Activated CD4-positive, alpha-beta T cell treated with anti-CD3 and anti-CD28 coated beads for 36 hours (primary cell): ENCODE measurements around the gene NOTCH2. TPM values are rescaled to one million over a fixed set of nuclear protein-coding genes. Genes with fewer than 3 reads are reported as not detected.
A peak's percentile ranks its signal among the peaks of the same experiment; 100 is the strongest.
"Not testable (repeated sequence)": the region's sequence is repeated elsewhere in the genome, so short reads cannot be mapped to it uniquely, and the experiment has no call there.

Experiments
- ATAC-seq: fragments of 200-7000 bp; cut with Tn5 transposase; one replicate; pipeline ENCODE4 v1.10.0; 2021; ENCODE audit warnings: mild to moderate bottlenecking, moderate library complexity
- CTCF ChIA-PET: fragments of 350-600 bp; sonication (Branson Sonifier 250); formaldehyde crosslinking; loops from one replicate; lab custom pipeline; 2021; ENCODE audit warnings: antibody characterized with exemption; lab: Charles Lee
- POLR2A ChIA-PET: fragments of 350-600 bp; sonication (Branson Sonifier 250); formaldehyde crosslinking; loops from one replicate; lab custom pipeline; 2021; ENCODE audit warnings: antibody characterized with exemption, inconsistent platforms; lab: Charles Lee
- DNase-seq: peaks from one replicate; pipeline ENCODE4 v3.0.0-alpha.2; 2020
- H3K27ac Mint-ChIP-seq: one replicate; pipeline ENCODE4 v1.8.0; 2021; ENCODE audit warnings: mixed read lengths
- H3K27me3 Mint-ChIP-seq: one replicate; pipeline ENCODE4 v1.8.0; 2021; ENCODE audit warnings: mixed read lengths
- H3K36me3 Mint-ChIP-seq: one replicate; pipeline ENCODE4 v1.8.0; 2021; ENCODE audit warnings: low read depth, mixed read lengths
- H3K4me1 Mint-ChIP-seq: one replicate; pipeline ENCODE4 v1.8.0; 2021; ENCODE audit warnings: mixed read lengths
- H3K4me3 Mint-ChIP-seq: one replicate; pipeline ENCODE4 v1.8.0; 2021; ENCODE audit warnings: mild to moderate bottlenecking, moderate library complexity, mixed read lengths
- H3K9me3 Mint-ChIP-seq: one replicate; pipeline ENCODE4 v1.8.0; 2021; ENCODE audit warnings: low read depth, mixed read lengths
- intact Hi-C, 2 experiments: fragments of 100-400 bp; cut with DNase I in 1 of 2; cut with micrococcal nuclease in 1 of 2; formaldehyde crosslinking; loops; one replicate each; pipeline versions ENCODE4 v1.14.2 to v1.15.1; 2022 to 2024; cut with DNase I, micrococcal nuclease
- total RNA-seq, 2 experiments: library from RNA; stranded (reverse); gene quantifications; one replicate each; pipeline ENCODE4 v1.2.3, GENCODE V29; 2021

NOTCH2 gene
- 10 to 100 TPM; 41.9 to 51.6 TPM for total RNA-seq

- peak; percentile 72 for ATAC-seq
- POLR2A ChIA-PET, H3K27me3 Mint-ChIP-seq: not testable (repeated sequence)
Observed at GRCh38 chr1:120069067-120069919, at the start of gene NOTCH2. NOTCH2 (minus strand) TSS chr1:120069662; CDS start chr1:120069406, 256 bp downstream.

GRCh38 chr1:120117371-120118177 is 48.1 kb upstream of the NOTCH2 start:
- CTCF ChIA-PET, H3K4me3 Mint-ChIP-seq, H3K9me3 Mint-ChIP-seq, H3K27ac Mint-ChIP-seq, H3K36me3 Mint-ChIP-seq, DNase-seq, H3K4me1 Mint-ChIP-seq, H3K27me3 Mint-ChIP-seq, POLR2A ChIA-PET, intact Hi-C loops: not testable (repeated sequence)
- ATAC-seq, result peak; percentile 21

More at GRCh38 chr1:120069067-120069919, at the start of gene NOTCH2:
- H3K27ac Mint-ChIP-seq, H3K9me3 Mint-ChIP-seq, intact Hi-C loops, CTCF ChIA-PET, H3K36me3 Mint-ChIP-seq, H3K4me1 Mint-ChIP-seq: not testable (repeated sequence)
- H3K4me3 Mint-ChIP-seq, result peak within 1 kb of the TSS; percentile 66
- DNase-seq, result peak; percentile 77

GRCh38 chr1:120116094-120116493 is 46.6 kb upstream of the NOTCH2 start:
- CTCF ChIA-PET, DNase-seq, H3K27me3 Mint-ChIP-seq, intact Hi-C loops, H3K27ac Mint-ChIP-seq, H3K4me3 Mint-ChIP-seq, H3K36me3 Mint-ChIP-seq, POLR2A ChIA-PET, H3K9me3 Mint-ChIP-seq, H3K4me1 Mint-ChIP-seq, ATAC-seq: not testable (repeated sequence)

- POLR2A ChIA-PET, H3K4me3 Mint-ChIP-seq, CTCF ChIA-PET, H3K4me1 Mint-ChIP-seq, H3K9me3 Mint-ChIP-seq, H3K27ac Mint-ChIP-seq, intact Hi-C loops, DNase-seq, H3K27me3 Mint-ChIP-seq, ATAC-seq, H3K36me3 Mint-ChIP-seq: not testable (repeated sequence)
Observed at GRCh38 chr1:120113134-120113533, 43.7 kb upstream of the NOTCH2 start.

GRCh38 chr1:120112212-120112611 is 42.8 kb upstream of the NOTCH2 start:
- H3K36me3 Mint-ChIP-seq, intact Hi-C loops: not testable (repeated sequence)

GRCh38 chr1:120111771-120112170 is 42.3 kb upstream of the NOTCH2 start:
- H3K36me3 Mint-ChIP-seq, H3K27ac Mint-ChIP-seq, H3K4me3 Mint-ChIP-seq, H3K9me3 Mint-ChIP-seq, CTCF ChIA-PET, H3K4me1 Mint-ChIP-seq, intact Hi-C loops, POLR2A ChIA-PET, ATAC-seq, H3K27me3 Mint-ChIP-seq, DNase-seq: not testable (repeated sequence)

More at GRCh38 chr1:120112212-120112611, 42.8 kb upstream of the NOTCH2 start:
- H3K4me3 Mint-ChIP-seq, ATAC-seq, H3K4me1 Mint-ChIP-seq, H3K27ac Mint-ChIP-seq, H3K9me3 Mint-ChIP-seq, POLR2A ChIA-PET, DNase-seq, H3K27me3 Mint-ChIP-seq, CTCF ChIA-PET: not testable (repeated sequence)

GRCh38 chr1:120111008-120111407 is 41.5 kb upstream of the NOTCH2 start:
- CTCF ChIA-PET, H3K9me3 Mint-ChIP-seq, ATAC-seq, POLR2A ChIA-PET, DNase-seq, intact Hi-C loops, H3K4me1 Mint-ChIP-seq, H3K27me3 Mint-ChIP-seq, H3K4me3 Mint-ChIP-seq, H3K36me3 Mint-ChIP-seq, H3K27ac Mint-ChIP-seq: not testable (repeated sequence)

- POLR2A ChIA-PET, intact Hi-C loops, ATAC-seq, H3K4me1 Mint-ChIP-seq, H3K27ac Mint-ChIP-seq, DNase-seq, H3K4me3 Mint-ChIP-seq, H3K27me3 Mint-ChIP-seq, H3K36me3 Mint-ChIP-seq, CTCF ChIA-PET, H3K9me3 Mint-ChIP-seq: not testable (repeated sequence)
Observed at GRCh38 chr1:120109656-120110055, 40.2 kb upstream of the NOTCH2 start.

- intact Hi-C loops, H3K9me3 Mint-ChIP-seq, H3K4me3 Mint-ChIP-seq, H3K36me3 Mint-ChIP-seq, DNase-seq, CTCF ChIA-PET, POLR2A ChIA-PET, H3K27me3 Mint-ChIP-seq, H3K4me1 Mint-ChIP-seq, H3K27ac Mint-ChIP-seq, ATAC-seq: not testable (repeated sequence)
Observed at GRCh38 chr1:120109180-120109579, 39.7 kb upstream of the NOTCH2 start.

GRCh38 chr1:120105288-120105687 is 35.8 kb upstream of the NOTCH2 start:
- H3K9me3 Mint-ChIP-seq, intact Hi-C loops, ATAC-seq, DNase-seq, POLR2A ChIA-PET, H3K27me3 Mint-ChIP-seq, H3K4me1 Mint-ChIP-seq, H3K4me3 Mint-ChIP-seq, H3K27ac Mint-ChIP-seq, H3K36me3 Mint-ChIP-seq, CTCF ChIA-PET: not testable (repeated sequence)

- intact Hi-C loops, H3K36me3 Mint-ChIP-seq, POLR2A ChIA-PET, CTCF ChIA-PET, H3K27me3 Mint-ChIP-seq, H3K27ac Mint-ChIP-seq, ATAC-seq, DNase-seq, H3K4me1 Mint-ChIP-seq, H3K4me3 Mint-ChIP-seq, H3K9me3 Mint-ChIP-seq: not testable (repeated sequence)
Observed at GRCh38 chr1:120103768-120104167, 34.3 kb upstream of the NOTCH2 start.
